ENCODE data around the gene MRPS22.
"Not testable (repeated sequence)": the region's sequence is repeated elsewhere in the genome, so short reads cannot be mapped to it uniquely, and the experiment has no call there.

The MRPS22 gene

DNA sequence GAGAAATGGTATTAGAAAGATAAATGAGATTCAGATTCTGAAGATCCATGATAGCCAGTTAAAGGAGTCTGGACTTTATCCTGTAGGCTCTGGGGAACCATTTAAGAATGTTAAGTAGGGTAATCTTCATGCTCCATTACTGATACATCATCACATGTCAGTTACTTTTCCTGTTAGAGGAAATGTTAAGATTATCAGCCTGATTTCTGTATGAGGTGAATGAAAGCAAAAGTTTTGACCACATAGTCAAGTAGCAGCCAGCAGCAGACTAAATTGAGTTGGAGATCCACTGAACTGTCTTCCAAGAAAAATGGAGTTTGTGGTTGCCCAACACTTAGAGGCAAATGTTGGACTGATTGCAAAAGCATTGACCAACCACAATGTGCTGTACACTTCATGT is 50.3 kb downstream of the MRPS22 start:
- FAIRE-seq (no peak), DNase-seq (ENCODE audit: low spot score) (no peak)

DNA sequence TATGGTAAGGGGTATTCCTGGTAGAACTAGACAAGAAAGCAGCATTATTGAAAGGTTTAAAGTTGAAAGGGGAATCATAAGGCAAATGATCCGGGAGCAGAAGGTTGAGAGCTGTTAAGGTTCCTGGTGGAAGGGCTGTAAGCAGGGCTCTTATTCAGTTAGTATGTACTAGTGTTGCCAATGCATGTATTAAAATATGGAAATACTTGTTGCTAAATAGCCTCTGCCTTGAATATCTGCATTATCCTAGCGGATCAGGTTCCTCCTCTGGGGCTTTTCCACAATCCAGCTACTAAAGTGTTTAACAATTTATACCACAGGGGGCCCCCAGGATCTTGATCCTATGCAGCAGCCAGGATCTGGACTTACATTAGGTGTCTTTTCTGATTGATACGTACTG is 52.9 kb downstream of the MRPS22 start:
- DNase-seq (ENCODE audit: low spot score) (no peak), FAIRE-seq (no peak)

DNA sequence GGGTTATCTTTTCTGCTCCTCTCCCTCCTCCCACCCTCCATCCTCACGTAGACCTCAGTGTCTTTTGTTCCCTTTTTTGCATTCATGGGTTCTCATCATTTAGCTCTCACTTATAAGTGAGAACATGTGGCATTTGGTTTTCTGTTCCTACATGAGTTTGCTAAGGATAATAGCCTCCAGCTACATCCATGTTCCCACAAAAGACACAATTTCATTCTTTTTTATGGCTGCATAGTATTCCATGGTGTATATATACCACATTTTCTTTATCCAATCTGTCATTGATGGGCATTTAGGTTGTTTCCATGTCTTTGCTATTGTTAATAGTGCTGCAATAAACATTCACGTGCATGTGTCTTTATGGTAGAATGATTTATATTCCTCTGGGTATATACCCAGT is 57.3 kb downstream of the MRPS22 start:
- not testable (repeated sequence) for FAIRE-seq; DNase-seq (ENCODE audit: low spot score)
